Esophagus squamous epithelium (tissue), 4 donors: ENCODE measurements around the gene VWA8.

ENCODE experiments used
- POLR2A ChIP-seq, 4 donors: fragments of 450-650 bp; IDR thresholded peaks; one replicate each; pipeline ENCODE4 v1.6.1; 2017; ENCODE audit warnings: antibody characterized with exemption in 4 of 4, mild to moderate bottlenecking in 4 of 4, moderate library complexity in 3 of 4
- TF ChIP-seq, protein P1 (sequence below), 6 experiments: fragments of 450-650 bp in 4 of 6; fragments of 200-600 bp in 2 of 6; sonication (generic) in 2 of 6; IDR thresholded peaks; one replicate each; pipeline ENCODE4 v1.5.1; 2016 to 2019; ENCODE audit warnings: antibody characterized with exemption in 6 of 6, mild to moderate bottlenecking in 4 of 6, moderate library complexity in 4 of 6

DNA sequence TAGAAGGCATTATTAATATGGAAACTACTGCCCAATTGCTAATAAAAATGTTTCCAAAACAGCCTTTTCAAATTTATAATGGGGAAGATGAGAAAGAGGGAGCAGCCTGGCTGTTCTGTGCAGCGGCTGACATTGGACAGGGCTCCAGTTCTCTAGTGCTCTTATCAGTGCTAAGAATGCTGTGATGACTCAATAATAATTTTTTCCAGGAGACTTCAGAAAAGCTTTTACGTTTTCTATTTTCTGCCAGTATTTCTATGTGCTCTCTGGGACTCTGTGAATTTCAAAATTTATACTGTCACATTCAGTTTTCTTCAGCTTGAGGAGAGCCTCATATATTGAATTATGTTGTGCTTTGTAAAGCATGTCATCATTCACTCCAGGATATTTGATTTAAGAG lies 209.6 kb downstream of the VWA8 start:
- TF ChIP-seq, protein P1, sequence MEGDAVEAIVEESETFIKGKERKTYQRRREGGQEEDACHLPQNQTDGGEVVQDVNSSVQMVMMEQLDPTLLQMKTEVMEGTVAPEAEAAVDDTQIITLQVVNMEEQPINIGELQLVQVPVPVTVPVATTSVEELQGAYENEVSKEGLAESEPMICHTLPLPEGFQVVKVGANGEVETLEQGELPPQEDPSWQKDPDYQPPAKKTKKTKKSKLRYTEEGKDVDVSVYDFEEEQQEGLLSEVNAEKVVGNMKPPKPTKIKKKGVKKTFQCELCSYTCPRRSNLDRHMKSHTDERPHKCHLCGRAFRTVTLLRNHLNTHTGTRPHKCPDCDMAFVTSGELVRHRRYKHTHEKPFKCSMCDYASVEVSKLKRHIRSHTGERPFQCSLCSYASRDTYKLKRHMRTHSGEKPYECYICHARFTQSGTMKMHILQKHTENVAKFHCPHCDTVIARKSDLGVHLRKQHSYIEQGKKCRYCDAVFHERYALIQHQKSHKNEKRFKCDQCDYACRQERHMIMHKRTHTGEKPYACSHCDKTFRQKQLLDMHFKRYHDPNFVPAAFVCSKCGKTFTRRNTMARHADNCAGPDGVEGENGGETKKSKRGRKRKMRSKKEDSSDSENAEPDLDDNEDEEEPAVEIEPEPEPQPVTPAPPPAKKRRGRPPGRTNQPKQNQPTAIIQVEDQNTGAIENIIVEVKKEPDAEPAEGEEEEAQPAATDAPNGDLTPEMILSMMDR (IDR thresholded peaks at IDR 0.05): no peak
- TF ChIP-seq POLR2A (IDR thresholded peaks at IDR 0.05): no peak
